Stromal cell of bone marrow (primary cell): ENCODE results near the gene LRSAM1.
A peak's percentile ranks its signal among the peaks of the same experiment; 100 is the strongest.

ENCODE experiments used
- DNase-seq: peaks from one replicate; pipeline ENCODE4 v3.0.0-alpha.2; 2012; ENCODE audit warnings: low read depth

The LRSAM1 gene

GRCh38 chr9:127450830-127451607 lies at the start of gene LRSAM1, which contains the start of gene RPL12:
TSS of gene LRSAM1 (plus strand) at chr9:127451510. CDS start at chr9:127454528, 3,018 bp downstream.
TSS of gene RPL12 (minus strand) at chr9:127451406. CDS start at chr9:127451317, 89 bp downstream.
- peak; percentile 87 for DNase-seq

DNA sequence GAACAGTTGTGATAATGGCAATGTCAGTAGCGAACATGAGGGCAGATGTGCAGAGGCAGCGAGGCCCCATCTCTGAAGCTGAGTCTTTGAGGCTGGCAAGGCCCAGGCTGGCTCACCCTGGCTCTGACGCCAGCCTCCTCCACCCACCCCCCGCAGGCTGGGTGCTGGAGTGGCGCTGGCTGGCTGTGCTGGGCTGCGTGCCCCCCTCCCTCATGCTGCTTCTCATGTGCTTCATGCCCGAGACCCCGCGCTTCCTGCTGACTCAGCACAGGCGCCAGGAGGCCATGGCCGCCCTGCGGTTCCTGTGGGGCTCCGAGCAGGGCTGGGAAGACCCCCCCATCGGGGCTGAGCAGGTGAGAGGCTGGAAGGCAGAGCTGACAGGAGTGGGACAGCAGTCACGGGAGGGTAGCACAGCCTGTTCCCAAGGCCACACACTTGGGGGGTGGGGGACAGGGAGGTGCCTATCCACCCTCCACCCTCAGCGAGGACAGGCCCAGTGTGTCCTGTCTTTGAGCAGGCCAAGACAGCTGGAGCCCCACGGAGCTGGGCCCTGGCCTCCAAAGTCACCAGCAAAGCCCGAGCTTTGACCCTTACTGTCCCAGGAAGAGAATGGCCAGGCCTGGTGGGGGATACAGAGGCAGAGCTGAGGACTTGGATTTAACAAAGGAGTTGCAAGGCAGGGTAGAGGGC lies 48.8 kb upstream of the LRSAM1 start:
- DNase-seq, result no peak

GRCh38 chr9:127403507-127404192 lies 47.7 kb upstream of the LRSAM1 start:
- no peak for DNase-seq

DNA sequence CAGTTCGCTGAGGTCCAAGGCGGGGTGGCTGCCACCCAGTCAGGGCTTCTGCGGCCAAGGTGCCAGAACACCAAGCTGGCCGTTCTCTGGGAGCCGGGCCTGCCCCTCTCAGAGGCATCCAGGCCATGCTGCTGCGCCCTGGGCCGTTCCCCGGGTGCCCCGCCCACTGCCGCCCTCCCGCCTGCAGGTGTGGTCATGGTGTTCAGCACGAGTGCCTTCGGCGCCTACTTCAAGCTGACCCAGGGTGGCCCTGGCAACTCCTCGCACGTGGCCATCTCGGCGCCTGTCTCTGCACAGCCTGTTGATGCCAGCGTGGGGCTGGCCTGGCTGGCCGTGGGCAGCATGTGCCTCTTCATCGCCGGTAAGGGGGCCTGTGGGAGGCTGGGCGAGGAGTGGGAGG lies 46.7 kb upstream of the LRSAM1 start:
- no peak for DNase-seq

- no peak for DNase-seq
Measured at GRCh38 chr9:127405344-127406125, 45.8 kb upstream of the LRSAM1 start.

GRCh38 chr9:127406799-127407491 lies 44.4 kb upstream of the LRSAM1 start:
- DNase-seq, result no peak

DNA sequence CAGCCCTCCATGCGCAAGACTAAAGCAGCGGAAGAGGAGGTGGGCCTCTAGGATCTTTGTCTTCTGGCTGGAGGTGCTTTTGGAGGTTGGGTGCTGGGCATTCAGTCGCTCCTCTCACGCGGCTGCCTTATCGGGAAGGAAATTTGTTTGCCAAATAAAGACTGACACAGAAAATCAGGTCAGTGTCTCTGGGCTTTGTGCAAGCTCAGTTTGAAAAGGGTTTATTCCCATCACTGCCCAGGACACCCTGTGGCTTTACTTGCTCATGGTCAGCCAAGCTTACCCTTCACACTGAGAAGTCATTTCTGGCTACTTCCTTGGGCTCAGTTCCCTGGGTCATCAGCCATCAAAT lies 43.8 kb upstream of the LRSAM1 start:
- DNase-seq, result no peak

DNA sequence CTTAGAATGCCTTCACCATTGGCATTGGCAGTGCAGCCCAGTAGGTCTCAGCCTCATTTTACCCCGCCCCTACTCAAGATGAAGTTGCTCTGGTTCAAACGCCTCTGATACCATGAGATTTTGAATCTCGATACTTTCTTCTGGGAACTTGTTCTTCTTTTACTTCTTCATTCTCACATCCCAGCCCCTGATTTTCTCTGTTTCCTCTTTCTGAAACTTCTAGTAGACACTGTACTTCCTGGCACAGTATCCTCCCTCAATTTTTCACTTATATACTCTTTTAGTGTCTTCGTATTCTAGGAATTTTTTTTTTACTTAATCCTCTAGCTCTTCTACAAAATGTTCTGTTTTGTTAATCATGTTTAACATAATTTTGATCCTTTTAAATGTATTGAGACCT lies 40.2 kb upstream of the LRSAM1 start:
- no peak for DNase-seq

- DNase-seq, result no peak
Measured at GRCh38 chr9:127415141-127415540, 36.2 kb upstream of the LRSAM1 start.

- DNase-seq, result no peak
Measured at GRCh38 chr9:127415657-127416056, 35.7 kb upstream of the LRSAM1 start.

DNA sequence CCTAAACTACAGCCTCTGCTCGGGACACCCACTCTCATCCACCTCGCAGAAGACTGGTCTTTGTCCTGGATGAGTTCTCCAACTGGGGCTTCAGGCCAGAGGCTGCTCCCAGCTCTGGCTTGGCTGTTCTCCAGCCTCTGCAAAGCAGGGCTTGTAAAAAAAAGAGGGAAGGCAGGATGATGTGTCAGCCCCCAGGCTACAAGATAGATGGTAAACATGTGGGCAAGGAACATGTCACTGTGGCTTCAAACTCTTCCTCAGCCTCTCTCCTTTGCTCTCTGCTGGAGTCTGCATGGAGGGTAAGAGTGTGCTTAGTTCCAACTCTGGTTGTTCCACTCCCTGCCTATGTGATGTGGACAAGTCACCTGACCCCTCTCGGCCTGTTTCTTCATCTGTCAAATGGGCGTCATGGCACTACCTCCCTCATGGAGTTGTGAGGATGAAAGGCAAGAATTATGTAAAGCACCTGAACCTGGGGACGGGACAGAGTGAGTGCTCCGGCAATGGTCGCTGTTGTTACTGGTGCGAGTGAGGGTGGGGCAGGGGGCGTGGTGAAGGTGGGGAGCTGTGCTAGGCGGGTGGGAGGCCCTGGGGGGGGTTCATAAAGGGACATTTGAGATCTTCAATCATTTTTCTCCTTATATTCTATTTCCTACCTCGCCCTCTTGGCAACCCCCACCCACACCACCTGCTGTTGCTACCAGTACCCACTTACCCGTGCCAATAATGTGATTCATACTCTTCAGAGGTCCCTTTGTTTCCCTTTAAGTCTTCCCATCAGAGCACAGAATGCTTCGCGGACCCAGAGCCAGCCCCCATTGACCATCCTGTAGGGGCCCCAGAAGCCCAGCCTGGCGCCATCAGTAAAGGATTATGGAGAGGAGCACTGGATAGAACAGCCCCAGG lies 33.9 kb upstream of the LRSAM1 start:
- no peak for DNase-seq

DNA sequence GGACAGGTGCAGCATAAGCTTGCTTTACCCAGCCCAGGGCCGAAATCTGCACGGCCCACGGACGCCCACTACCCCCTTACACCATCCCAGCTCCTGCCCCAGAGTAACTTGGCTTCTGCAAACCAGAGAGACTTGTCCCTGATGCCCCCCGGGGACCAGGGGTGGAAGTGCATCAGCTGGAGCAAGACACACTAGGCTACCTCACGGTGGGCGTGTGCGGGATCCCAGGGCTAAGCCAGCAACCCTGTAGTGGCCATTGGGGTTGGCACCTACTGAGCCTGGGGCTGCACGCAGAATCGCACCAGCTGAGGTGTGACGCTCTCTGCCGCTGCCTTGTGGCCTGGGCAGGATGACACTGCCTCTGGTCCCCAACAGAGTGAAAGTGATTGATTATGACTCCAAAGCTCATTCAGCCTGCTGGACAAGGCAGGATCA lies 33.3 kb upstream of the LRSAM1 start:
- no peak for DNase-seq

DNA sequence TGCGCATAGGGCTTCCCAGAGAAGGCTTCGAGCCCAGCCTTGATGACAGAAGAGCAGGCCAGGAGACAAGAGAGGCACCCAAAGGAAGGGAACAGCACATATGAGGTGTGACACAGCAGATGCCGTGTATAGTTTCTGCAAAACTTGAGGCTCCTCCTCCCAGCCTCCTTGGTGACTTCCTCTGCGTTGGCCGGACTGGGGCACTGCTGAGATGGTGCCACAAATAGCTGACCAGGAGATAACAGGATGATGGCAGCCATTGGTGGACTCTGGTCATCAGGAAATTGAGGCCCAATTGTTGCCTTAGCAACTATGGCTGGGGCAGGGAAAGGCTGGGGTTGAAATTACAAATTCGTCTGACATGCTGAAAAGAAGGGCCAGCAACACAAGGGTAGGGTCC lies 32.0 kb upstream of the LRSAM1 start:
- no peak for DNase-seq

DNA sequence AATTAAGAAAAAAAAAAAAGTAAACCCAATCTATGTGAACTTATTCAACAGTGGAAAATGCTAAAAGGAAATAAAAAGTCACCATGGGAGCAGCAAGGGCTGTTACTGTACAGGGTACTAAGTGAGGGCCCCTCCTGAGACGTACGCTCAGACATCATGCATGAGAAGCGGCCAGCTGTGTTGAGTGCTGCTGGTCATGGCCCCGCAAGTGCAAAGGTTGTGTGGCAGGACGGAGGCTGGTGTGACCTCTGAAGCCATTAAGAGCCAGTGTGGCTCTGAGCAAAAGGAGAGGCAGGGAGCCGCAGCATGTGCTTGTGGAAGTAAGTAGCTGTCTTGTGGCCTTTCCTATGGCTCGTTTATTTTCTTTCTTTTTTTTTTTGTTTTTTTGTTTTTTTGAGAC lies 30.3 kb upstream of the LRSAM1 start:
- DNase-seq, result no peak

DNA sequence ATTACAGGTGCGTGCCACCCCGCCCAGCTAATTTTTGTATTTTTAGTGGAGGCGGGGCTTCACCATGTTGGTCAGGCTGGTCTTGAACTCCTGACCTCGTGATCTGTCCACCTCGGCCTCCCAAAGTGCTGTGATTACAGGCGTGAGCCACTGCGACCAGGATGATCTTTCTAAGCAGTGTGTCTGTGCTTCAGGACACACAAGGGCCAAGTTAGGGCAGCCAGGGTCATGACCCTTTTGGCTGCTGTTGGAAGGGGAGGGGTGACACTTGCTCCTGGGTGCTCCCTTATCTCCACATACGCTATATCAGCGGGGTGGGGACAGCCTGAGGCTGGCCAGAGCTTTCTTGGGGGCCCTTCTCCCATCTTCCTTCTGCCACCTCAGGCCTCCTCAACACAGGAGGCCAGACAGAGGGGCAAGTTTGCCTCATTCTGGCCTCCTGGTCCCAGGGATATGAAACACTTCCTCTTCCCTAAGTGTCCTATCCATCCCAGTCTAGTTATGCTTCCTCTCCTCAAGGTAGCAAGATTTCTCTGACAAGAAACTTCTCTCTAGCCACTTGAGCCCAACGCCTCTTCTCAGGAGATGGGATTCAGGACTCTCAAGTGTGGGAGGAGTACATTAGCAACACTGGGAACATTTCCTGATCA lies 29.1 kb upstream of the LRSAM1 start:
- no peak for DNase-seq

DNA sequence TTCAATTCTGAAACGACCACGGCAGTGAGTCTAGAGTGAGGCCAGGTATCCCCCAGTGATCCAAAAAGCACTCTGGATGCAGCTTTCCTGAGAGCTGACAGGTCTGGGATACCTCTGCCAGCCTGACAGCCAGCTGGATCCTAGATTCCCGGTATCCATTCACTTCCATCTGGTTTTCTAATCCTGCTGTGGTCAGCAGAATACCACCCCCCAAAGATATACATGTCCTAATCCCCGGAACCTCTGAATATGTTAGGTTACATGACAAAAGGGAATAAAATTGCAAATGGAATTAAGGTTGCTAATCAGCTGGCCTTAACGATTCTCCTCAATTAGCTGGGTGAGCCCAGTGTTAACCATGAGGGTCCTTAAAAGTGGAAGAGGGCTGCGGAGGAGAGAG lies 28.5 kb upstream of the LRSAM1 start:
- DNase-seq, result no peak

DNA sequence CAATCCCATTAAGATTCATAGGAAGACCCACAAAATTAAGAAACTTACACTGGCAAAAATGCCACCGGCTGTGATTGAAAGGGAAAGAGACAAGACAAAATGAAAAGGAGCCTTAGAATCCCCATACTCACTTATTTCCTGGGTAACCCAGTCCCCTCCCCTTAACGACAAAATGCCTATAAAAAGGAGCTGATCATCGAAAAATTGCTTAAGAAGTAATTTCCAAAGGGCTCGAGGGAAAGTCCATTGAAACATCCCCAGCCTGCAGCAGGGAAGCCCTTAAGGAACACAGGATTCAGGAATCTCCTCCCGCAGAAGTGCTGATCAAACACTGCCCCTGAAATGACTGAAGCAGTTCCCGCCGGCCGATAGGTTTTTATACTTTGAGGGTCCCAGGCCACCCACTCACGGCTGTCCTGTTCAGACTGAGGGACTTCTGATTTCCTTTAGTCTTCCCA lies 27.8 kb upstream of the LRSAM1 start:
- no peak for DNase-seq

- DNase-seq, result peak; percentile 80
Measured at GRCh38 chr9:127423934-127424675, 27.2 kb upstream of the LRSAM1 start, which contains the start of gene ZNF79. TSS of gene ZNF79 (plus strand) at chr9:127424382. CDS start at chr9:127424788, 406 bp downstream.

DNA sequence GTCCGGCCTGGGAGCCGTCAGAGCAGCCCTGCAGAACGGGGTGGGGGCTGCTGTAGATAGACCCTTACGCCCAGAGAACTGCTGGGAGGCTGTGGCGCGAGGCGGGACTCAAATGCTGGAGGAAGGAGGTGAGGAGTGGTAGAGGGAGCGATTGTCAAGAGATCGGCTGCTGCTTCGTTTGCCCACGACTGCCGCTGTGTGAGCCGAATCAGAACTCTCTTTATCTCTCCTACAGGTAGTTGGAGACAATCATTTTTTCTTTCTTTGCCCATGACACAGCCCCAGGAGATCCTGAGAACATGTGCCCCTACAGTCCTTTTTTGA lies 26.7 kb upstream of the LRSAM1 start:
- DNase-seq, result no peak
